KOPT-K1 (cell line): ENCODE data around the gene ANKRD62.

Experiments
- H3K27ac ChIP-seq: fragments of 200-600 bp; sonication (generic); 2 replicates; pipeline ENCODE4 v1.5.1; 2016; ENCODE audit warnings: antibody characterized with exemption, mild to moderate bottlenecking, low read depth, low read length; ENCODE audit not compliant: poor library complexity, severe bottlenecking
- H3K36me3 ChIP-seq: fragments of 200-600 bp; sonication (generic); 2 replicates; pipeline ENCODE4 v1.5.1; 2017; ENCODE audit warnings: antibody characterized with exemption, mild to moderate bottlenecking, low read length, moderate library complexity; ENCODE audit not compliant: insufficient read depth
- H3K9me3 ChIP-seq: fragments of 200-600 bp; sonication (generic); 2 replicates; pipeline ENCODE4 v1.5.1; 2017; ENCODE audit warnings: antibody characterized with exemption, low read length, mild to moderate bottlenecking; ENCODE audit not compliant: insufficient read depth, poor library complexity, severe bottlenecking

The ANKRD62 gene

GRCh38 chr18:12093520-12094257 lies at the start of gene ANKRD62:
Gene ANKRD62 (plus strand): TSS chr18:12093843. CDS start chr18:12094018, 175 bp downstream.
- Histone ChIP-seq H3K36me3 (no peaks in the 10 kb centered on the region), H3K27ac (no peak within 1 kb of the TSS), H3K9me3 (no peaks in the 10 kb centered on the region)

DNA sequence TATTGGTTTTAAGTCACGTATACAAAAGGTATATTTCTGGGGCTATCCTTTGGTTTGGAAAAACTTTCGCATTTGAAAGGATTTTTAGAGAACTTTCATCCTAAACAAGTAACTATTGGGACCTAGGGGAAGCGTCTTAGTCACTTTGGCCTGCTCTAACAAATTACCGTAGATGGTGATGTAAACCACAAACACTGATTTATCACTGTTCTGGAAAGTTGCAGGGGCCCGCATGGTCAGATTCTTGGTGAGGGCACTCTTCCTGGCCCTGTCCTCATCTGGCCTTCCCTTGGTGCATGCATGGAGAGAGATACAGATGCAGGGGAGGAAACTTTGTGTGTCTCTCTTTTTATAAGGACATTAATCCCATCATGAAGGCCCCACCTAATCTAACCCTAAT lies 49.1 kb upstream of the ANKRD62 start:
- Histone ChIP-seq H3K36me3 (no peaks in the 10 kb centered on the region), H3K27ac (no peak overlapping the region), H3K9me3 (no peaks in the 10 kb centered on the region)

GRCh38 chr18:12046046-12046750 lies 47.4 kb upstream of the ANKRD62 start:
- Histone ChIP-seq H3K9me3 (no peaks in the 10 kb centered on the region), H3K27ac (no peak overlapping the region), H3K36me3 (no peaks in the 10 kb centered on the region)

DNA sequence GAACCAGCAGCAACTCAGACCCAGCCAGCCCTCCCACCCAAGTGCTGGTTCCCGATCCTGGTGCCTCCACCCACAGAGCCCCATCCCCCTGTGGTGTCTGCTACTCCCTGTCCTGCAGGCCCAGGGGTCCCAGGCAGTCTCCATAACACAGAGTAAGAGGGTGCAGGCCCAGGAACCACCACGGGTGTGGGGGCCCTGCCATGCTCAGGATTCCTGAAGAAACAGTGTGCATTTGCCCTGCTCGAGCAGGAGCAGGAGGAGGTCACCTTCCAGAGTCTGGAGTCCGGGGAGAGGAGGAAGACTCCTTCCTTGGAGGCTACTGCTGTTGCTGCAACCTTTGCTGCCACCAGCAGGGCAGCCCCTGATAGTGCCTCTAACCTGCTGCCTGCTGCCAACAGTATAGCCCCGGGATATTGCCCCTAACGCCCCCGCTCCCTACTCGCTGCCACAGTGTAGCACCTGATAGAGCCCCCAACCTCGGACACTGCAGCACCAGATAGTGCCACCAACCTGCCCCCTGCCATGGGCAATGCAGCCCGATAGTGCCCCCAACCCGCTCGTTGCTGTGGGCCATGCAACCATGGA lies 46.8 kb upstream of the ANKRD62 start:
- H3K9me3 ChIP-seq, result no peaks in the 10 kb centered on the region
- no peak overlapping the region for H3K27ac ChIP-seq
- H3K36me3 ChIP-seq, result no peaks in the 10 kb centered on the region

- H3K27ac ChIP-seq, result no peak overlapping the region
- no peaks in the 10 kb centered on the region for H3K36me3 ChIP-seq
- no peaks in the 10 kb centered on the region for H3K9me3 ChIP-seq
These were observed 45.4 kb upstream of the ANKRD62 start for GRCh38 chr18:12048010-12048826.

DNA sequence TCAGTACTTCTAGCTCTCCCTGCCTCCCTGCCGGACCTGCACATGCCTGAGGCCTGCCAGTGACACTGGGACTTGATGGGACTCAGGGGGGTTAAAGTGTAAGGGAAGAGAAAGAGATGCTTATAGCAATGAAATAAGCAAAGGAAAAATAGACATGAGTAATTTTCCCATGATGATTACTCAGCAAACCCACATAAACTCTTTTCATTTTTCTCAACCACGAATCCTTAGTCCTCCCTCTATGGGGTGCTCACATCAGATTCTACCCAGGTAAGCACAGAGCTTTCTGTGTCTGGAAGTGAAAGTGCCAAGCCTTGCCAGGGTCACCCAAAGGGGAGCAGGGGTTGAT lies 44.8 kb upstream of the ANKRD62 start:
- Histone ChIP-seq H3K27ac (no peak overlapping the region), H3K36me3 (no peaks in the 10 kb centered on the region), H3K9me3 (no peaks in the 10 kb centered on the region)

GRCh38 chr18:12049978-12050811 lies 43.4 kb upstream of the ANKRD62 start:
- H3K27ac ChIP-seq, result no peak overlapping the region
- no peaks in the 10 kb centered on the region for H3K9me3 ChIP-seq
- H3K36me3 ChIP-seq, result no peaks in the 10 kb centered on the region

DNA sequence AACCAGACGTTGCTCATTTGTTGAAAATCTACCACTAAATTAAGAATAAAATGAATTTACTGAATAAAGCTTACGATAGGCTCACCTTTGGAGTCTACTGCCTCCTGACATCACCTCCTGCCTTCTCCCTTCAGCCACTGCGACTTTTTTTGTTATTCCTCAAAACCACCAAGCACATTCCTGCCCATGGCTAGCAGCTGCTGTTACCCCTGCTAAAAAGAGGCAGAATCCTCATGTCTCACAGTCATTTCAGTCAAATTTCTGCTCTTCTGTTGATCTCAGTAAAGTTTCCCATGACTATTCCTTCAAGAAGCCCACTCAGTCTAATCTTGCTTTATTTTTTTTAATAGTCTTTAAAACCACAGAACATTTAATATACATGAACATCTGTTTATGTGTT lies 40.8 kb upstream of the ANKRD62 start:
- no peaks in the 10 kb centered on the region for H3K36me3 ChIP-seq
- no peak overlapping the region for H3K27ac ChIP-seq
- no peaks in the 10 kb centered on the region for H3K9me3 ChIP-seq

GRCh38 chr18:12053289-12053688 lies 40.4 kb upstream of the ANKRD62 start:
- no peaks in the 10 kb centered on the region for H3K9me3 ChIP-seq
- no peaks in the 10 kb centered on the region for H3K36me3 ChIP-seq
- H3K27ac ChIP-seq, result no peak overlapping the region

- no peaks in the 10 kb centered on the region for H3K36me3 ChIP-seq
- H3K27ac ChIP-seq, result no peak overlapping the region
- H3K9me3 ChIP-seq, result no peaks in the 10 kb centered on the region
These were observed 37.4 kb upstream of the ANKRD62 start for GRCh38 chr18:12056034-12056883.

DNA sequence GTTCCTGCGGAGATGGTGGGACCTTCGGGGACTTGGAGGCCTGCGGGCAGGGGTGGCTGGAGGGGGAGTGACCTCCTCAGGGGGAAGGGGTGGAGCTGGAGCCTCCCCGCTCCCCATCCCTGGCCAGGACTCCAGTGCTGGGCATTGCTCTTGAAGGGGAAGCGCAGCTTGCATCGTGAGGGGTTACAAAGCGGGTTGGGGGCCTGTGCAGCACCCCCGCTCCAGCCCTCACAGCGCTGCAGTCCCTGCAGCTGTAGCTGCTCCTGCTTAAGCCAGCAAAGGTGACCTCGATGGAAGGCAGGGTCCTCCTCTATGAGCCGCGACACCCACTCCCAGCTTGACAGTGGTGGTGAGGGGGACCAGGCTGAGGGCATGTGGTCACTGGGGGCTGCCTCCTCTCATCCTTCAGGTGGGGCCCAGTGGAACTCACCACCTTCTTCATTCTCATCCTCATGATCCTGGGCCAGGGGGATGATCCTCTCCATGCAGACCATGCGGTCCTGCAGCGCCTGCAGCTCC lies 36.7 kb upstream of the ANKRD62 start:
- no peak overlapping the region for H3K27ac ChIP-seq
- no peaks in the 10 kb centered on the region for H3K9me3 ChIP-seq
- no peaks in the 10 kb centered on the region for H3K36me3 ChIP-seq

GRCh38 chr18:12057419-12058039 lies 36.1 kb upstream of the ANKRD62 start:
- Histone ChIP-seq H3K9me3 (no peaks in the 10 kb centered on the region), H3K36me3 (no peaks in the 10 kb centered on the region), H3K27ac (no peak overlapping the region)
